HG02870 (cell line): ENCODE results near the gene ALK.

Experiments
- ATAC-seq: cut with Tn5 transposase; IDR thresholded peaks from one replicate; pipeline ENCODE4 v1.9.1; 2021; ENCODE audit warnings: mild to moderate bottlenecking, moderate library complexity; ENCODE audit not compliant: unreplicated experiment

ALK gene

GRCh38 chr2:29662861-29663260, 258.5 kb downstream of the ALK start:
- no peak for ATAC-seq

- ATAC-seq: no peak
These were observed 261.2 kb downstream of the ALK start for GRCh38 chr2:29660201-29660600.

DNA sequence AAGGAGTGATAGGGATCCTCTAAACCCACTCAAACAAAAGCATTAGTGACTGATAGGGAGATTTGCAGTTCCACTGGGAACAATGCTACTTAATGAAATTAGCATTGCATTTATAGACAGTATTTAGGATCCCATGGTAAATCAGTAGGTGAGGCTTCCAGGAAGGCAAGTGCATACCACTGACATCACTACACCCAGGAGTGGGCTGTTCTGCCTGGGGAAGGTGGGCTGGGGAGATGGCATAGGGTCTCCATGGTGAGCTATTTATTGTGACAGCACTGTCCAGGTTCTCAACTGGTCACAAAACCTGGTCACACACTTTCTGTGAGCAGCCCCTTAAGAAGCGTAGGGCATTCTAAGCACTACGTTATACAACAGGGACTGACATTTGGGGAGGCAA, 262.2 kb downstream of the ALK start:
- no peak for ATAC-seq

GRCh38 chr2:29657674-29658073, 263.7 kb downstream of the ALK start:
- no peak for ATAC-seq

DNA sequence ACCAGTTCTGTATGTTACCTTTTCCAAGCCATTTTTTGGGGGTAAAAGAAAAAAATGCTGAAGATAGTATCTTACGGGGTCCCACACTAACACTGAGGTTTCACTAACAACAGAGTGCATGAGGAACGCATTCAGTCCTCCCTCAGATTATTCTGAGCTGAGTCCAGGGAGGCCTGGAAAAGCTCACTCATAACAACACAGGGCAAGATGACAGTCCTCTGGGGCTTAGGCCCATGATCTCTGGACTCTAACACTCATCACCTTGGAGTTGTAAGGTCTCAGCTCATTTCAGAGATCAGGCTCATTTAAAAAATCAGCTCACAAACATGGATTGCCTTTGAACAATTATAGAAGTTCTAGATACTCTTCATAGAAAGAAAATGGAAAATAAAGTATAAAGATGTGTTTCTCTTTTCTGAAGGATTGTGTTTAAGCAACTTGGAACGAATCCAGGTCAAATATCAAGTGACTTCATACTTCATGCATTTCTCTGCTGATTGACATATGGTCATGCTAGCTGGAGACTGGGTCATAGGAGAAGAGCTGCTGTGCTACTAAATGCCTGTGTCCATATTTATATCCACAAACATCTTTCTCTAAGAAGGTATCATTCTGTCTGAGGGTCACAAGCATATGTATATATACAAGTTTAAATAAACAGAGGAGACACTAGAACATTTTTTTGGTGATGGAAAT, 265.8 kb downstream of the ALK start:
- no peak for ATAC-seq

- ATAC-seq: no peak
These were observed 270.7 kb downstream of the ALK start for GRCh38 chr2:29650631-29651097.

- no peak for ATAC-seq
These were observed 276.4 kb downstream of the ALK start for GRCh38 chr2:29644949-29645348.

GRCh38 chr2:29643196-29643595, 278.2 kb downstream of the ALK start:
- no peak for ATAC-seq

DNA sequence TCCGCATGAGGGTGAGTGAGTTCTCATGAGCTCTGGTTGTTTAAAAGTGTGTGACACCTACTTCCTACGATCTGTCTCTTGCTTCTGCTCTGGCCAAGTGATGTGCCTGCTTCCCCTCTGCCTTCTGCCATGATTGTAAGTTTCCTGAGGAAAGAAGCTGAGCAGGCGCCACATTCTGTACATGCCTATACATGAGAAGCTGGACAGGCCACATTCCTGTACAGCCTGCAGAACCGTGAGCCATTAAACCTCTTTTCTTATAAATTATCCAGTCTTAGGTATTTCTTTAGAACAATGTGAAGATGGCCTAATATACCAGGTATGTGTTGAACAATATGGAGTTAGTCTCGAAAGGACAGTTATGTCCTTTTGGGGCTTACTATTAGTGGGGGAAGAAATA, 281.0 kb downstream of the ALK start:
- no peak for ATAC-seq

GRCh38 chr2:29638641-29639040, 282.7 kb downstream of the ALK start:
- no peak for ATAC-seq

GRCh38 chr2:29634916-29635315, 286.5 kb downstream of the ALK start:
- no peak for ATAC-seq

- ATAC-seq: no peak
These were observed 289.4 kb downstream of the ALK start for GRCh38 chr2:29632018-29632417.

DNA sequence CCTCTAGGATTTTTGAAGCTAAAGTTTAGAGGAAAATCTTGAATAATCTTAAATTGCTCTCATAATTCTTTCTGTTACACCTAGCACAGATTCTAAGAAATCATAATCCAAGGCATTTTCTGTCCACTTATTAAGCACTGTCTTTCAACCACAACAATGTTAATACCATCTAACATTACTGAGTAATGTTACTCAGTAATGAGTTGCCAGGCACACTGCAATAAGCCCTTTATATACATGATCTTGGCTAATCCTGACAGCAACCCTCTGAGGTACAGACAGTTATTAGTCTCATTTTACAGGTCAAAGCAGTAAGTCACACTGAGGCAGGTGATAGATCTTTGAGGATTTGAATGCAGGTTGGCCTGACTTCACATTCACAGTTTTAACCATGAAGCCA, 291.9 kb downstream of the ALK start:
- ATAC-seq: no peak

GRCh38 chr2:29628862-29629261, 292.5 kb downstream of the ALK start:
- ATAC-seq: no peak

- ATAC-seq: no peak
These were observed 293.2 kb downstream of the ALK start for GRCh38 chr2:29628108-29628745.

DNA sequence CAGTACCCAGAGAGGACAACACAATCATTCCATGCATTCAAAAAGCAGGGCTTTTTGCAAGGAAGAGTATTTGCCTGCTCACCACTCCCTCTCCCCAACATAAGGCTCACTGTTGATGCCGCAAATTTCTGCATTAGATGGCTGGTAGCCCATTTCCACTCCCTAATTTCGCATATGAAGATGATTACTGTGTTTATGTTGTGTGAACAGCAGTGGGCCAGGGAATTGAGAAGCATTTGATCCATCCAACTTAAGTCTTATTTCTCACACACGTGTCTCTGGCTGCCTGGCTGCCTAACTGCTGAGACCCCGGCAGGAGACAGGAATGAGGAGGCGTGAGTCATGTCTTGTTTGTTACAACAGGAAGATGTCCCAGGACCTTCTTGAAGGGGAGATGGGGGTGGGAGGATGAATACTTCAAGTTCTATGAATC, 294.1 kb downstream of the ALK start:
- ATAC-seq: no peak

DNA sequence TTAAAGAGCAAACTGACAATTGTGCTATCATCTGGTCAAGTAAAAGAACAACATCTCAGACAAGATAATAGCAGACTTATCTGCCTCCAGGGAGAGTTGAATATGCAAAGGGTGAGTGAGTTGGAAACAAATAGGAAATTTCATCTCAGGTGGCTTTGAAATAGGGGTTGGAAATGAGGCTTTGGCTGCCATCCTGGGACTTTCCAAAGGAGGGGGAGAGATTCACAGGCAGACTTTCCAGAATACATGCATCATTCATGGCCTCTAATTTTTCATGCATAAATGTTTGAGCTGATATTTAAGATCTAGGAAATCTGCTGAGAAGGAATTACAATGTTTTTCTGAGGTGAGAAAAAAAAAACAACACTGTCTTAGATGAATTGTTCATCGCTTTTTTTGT, 300.5 kb downstream of the ALK start:
- ATAC-seq: no peak

DNA sequence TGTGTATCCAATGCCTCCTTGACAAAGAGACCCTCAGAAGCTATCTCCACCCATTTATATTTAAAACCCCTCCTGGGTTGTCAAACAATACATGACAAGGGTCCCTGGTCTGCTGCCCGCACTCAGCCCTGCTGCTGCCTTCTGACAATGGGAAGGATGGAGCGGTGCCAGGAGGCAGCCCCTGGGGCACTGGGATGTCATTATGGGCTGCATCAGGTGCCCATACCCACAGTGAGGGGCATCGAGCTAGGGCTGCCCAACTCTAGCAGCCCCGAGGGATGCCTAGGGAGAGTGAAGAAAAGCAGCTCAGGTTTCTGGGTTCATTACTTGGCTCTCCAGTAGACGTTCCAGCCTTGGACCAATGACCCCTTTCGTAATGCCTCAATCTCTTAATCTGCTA, 301.7 kb downstream of the ALK start:
- no peak for ATAC-seq

- ATAC-seq: no peak
These were observed 303.4 kb downstream of the ALK start for GRCh38 chr2:29618024-29618423.

DNA sequence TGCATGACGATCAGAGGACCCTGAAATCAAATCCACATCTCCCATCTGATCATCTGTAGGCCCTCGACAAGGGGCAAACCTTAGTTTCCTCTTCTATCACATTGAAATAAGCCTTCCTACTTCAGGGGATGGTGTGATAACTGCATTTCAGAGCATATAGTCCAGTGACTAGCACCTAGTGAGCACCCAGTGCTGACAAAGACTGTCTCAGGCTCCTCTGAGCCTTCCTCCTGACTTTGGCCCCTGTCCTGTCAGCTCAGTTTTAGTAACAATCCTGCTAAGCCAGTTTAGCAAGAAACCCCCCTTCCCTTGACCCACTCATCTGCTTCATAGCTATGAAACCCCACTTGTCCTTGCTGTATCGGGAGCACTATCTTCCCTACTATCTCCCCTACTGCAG, 304.0 kb downstream of the ALK start:
- ATAC-seq: no peak

DNA sequence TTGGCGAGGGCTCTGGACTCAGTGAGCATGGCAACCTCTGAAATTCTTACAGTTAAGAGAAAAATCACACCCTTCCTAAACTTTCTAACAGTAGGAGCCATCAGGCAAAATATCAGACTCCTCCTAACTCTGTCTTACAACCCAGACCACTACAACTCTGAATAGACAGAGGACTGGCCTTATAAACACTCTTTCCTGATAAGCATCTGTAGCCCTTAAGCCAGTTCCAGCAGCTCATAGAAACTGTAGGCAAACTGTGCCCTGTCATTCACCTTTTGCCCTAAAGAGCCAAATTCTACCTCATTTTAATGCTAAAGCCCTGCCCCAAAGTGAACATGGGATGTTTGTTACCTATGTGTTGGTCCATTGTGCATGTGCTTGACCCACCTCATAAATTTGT, 304.8 kb downstream of the ALK start:
- ATAC-seq: no peak

- no peak for ATAC-seq
These were observed 305.5 kb downstream of the ALK start for GRCh38 chr2:29615841-29616240.

- no peak for ATAC-seq
These were observed 306.2 kb downstream of the ALK start for GRCh38 chr2:29615183-29615582.
